ENCODE measurements around the gene QTRT2.

- TF ChIP-seq POLR2AphosphoS5 (IDR thresholded peaks at IDR 0.05; ENCODE audit: insufficient read depth in 1 of 2, low read depth in 1 of 2) = no peak
- TF ChIP-seq CTCF (IDR thresholded peaks at IDR 0.05) = no peak
These were observed 56.2 kb downstream of the QTRT2 start for GRCh38 chr3:114112696-114113095.
